ENCODE results near the gene TFCP2.

The TFCP2 gene

DNA sequence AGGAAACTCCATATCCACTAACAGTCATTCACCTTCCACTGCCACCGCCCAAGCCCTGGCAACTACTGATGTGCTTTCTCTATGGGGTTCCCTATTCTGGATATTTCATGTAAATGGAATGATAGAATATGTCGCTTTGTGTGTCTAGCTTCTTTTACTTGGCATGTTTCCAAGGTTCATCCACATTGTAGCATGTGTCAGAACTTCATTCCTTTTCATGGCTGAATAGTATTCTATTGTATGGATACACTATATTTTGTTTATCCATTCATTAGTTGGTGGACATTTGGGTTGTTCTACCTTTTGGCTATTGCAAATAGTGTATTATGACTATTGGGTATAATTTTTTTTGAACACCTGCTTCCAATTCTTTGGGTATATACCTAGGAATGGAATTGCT lies 36.3 kb upstream of the TFCP2 start:
- TF ChIP-seq, protein P1, sequence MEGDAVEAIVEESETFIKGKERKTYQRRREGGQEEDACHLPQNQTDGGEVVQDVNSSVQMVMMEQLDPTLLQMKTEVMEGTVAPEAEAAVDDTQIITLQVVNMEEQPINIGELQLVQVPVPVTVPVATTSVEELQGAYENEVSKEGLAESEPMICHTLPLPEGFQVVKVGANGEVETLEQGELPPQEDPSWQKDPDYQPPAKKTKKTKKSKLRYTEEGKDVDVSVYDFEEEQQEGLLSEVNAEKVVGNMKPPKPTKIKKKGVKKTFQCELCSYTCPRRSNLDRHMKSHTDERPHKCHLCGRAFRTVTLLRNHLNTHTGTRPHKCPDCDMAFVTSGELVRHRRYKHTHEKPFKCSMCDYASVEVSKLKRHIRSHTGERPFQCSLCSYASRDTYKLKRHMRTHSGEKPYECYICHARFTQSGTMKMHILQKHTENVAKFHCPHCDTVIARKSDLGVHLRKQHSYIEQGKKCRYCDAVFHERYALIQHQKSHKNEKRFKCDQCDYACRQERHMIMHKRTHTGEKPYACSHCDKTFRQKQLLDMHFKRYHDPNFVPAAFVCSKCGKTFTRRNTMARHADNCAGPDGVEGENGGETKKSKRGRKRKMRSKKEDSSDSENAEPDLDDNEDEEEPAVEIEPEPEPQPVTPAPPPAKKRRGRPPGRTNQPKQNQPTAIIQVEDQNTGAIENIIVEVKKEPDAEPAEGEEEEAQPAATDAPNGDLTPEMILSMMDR (IDR thresholded peaks at IDR 0.05; ENCODE audit: unreplicated experiment in 3 of 3), result no peak
- Mint-ChIP-seq H3K27ac (no peak overlapping the region), H3K36me3 (ENCODE audit: low read depth) (no peaks in the 10 kb centered on the region), H3K27me3 (ENCODE audit: low read depth) (no peaks in the 10 kb centered on the region), H3K4me1 (no peaks in the 10 kb centered on the region), H3K4me3 (no peak overlapping the region), H3K9me3 (no peaks in the 10 kb centered on the region)

DNA sequence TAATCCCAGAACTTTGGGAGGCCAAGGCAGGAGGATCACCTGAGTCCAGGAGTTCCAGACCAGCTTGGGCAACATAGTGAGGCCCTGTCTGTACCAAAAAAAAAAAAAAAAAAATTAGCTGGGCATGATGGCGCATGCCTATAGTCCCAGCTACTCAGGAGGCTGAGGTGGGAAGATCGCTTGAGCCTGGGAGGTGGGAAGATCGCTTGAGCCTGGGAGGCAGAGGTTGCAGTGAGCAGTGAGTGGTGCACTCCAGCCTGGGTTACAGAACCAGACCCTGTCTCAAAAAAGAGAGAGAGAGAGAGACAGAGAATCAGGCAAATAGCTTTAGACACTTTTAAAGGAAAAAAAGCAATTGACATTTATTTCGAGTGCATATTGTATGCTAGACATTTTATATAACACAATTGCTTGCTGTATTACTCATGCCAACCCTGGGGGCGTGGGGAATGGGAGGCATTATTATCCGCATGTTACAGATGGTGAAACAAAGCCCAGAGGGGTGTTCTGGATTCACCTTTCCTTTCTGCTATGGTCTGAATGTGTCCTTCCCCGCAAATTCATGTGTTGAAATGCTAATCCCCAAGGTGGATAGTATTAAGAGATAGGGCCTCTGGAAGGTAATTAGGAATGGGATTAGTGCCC lies 35.2 kb upstream of the TFCP2 start:
- no peaks in the 10 kb centered on the region for H3K36me3 Mint-ChIP-seq (ENCODE audit: low read depth)
- no peaks in the 10 kb centered on the region for H3K4me1 Mint-ChIP-seq
- H3K4me3 Mint-ChIP-seq, result no peak overlapping the region
- no peaks in the 10 kb centered on the region for H3K27me3 Mint-ChIP-seq (ENCODE audit: low read depth)
- no peaks in the 10 kb centered on the region for H3K9me3 Mint-ChIP-seq
- H3K27ac Mint-ChIP-seq, result no peak overlapping the region
- TF ChIP-seq, protein P1 (IDR thresholded peaks at IDR 0.05; ENCODE audit: unreplicated experiment in 3 of 3), result no peak

DNA sequence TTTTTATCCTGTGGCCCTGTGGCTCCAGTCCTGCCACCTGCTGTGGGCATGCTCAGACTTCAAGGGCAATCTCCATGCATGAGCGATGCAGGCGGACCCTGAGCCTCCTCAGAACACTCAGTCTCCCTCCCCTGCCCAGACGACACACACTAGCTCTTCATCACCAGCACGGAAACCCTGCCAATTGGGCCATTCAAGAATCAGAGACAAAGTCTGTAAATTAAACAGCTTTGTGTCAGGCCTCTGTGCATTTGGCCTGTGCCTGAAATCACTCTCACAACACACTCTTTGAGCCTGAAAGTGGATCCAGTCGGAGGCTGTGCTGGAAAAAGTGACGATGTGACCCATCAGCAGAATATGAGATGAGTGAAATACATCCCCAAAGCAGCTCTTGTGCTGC lies 32.4 kb upstream of the TFCP2 start:
- Mint-ChIP-seq H3K36me3 (ENCODE audit: low read depth) (no peaks in the 10 kb centered on the region), H3K4me1 (no peaks in the 10 kb centered on the region), H3K4me3 (no peak overlapping the region), H3K27ac (no peak overlapping the region), H3K27me3 (ENCODE audit: low read depth) (no peaks in the 10 kb centered on the region), H3K9me3 (no peaks in the 10 kb centered on the region)
- TF ChIP-seq, protein P1 (IDR thresholded peaks at IDR 0.05; ENCODE audit: unreplicated experiment in 3 of 3), result no peak

DNA sequence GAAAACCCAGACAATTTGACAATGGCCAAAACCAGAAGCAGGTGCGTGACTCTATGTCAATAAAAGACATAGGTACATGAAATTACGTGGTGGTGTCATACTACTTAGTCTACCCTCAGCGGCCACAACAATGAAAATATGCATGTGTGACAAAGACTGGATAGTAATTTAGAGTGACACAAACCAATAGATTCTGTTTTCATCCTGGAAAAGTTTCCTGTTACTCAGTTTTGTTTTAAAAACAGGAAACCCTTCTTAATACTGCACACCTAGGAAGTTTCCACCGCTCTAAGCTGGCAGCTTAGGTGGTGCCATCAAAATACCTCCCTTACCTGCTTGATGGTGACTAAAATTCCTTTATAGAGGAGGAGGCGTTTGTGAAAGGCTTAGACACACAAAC lies 29.8 kb upstream of the TFCP2 start:
- no peaks in the 10 kb centered on the region for H3K4me1 Mint-ChIP-seq
- no peaks in the 10 kb centered on the region for H3K27me3 Mint-ChIP-seq (ENCODE audit: low read depth)
- no peaks in the 10 kb centered on the region for H3K9me3 Mint-ChIP-seq
- no peak overlapping the region for H3K4me3 Mint-ChIP-seq
- H3K27ac Mint-ChIP-seq, result no peak overlapping the region
- TF ChIP-seq, protein P1 (IDR thresholded peaks at IDR 0.05; ENCODE audit: unreplicated experiment in 3 of 3), result no peak
- H3K36me3 Mint-ChIP-seq (ENCODE audit: low read depth), result no peaks in the 10 kb centered on the region

DNA sequence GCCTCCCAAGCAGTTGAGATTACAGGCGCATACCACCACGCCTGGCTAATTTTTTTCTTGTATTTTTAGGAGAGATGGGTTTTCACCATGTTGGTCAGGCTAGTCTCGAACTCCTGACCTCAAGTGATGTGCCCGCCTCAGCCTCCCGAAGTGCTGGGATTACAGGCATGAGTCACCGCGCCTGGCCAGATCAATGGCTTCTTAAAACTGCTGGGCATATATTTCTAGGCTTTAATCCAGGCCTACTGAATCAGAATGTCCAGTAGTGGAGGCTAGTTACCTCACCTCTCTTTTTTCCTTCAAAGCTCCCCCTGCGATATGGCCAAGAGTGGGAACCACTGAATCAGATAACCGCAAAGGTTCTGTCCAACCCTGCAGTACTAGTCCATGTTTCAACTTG lies 27.9 kb upstream of the TFCP2 start:
- TF ChIP-seq, protein P1 (IDR thresholded peaks at IDR 0.05; ENCODE audit: unreplicated experiment in 3 of 3), result no peak
- no peaks in the 10 kb centered on the region for H3K9me3 Mint-ChIP-seq
- no peak overlapping the region for H3K4me3 Mint-ChIP-seq
- H3K27ac Mint-ChIP-seq, result no peak overlapping the region
- H3K27me3 Mint-ChIP-seq (ENCODE audit: low read depth), result no peaks in the 10 kb centered on the region
- no peaks in the 10 kb centered on the region for H3K36me3 Mint-ChIP-seq (ENCODE audit: low read depth)
- H3K4me1 Mint-ChIP-seq, result no peaks in the 10 kb centered on the region

DNA sequence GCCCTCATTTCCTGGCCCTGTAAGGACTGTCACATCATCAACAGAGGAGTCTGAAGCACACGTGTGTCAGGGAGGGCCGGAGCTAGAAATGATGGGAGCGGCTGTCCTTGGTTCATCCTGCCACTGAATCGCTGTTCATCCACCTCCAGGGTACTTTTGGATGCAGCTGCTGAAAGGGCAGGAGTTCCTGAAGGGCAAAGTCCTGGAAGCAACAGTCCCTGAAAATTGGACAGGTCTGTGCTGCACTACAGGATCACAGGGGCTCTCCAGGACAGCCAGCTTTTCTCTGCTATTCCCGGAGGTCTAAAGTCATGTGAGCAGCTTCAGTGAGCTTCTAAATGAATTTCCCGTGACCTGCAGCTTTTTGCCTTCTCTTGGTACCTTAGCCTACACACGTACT lies 27.2 kb upstream of the TFCP2 start:
- TF ChIP-seq, protein P1 (IDR thresholded peaks at IDR 0.05; ENCODE audit: unreplicated experiment in 3 of 3), result no peak
- Mint-ChIP-seq H3K4me3 (no peak overlapping the region), H3K27ac (no peak overlapping the region), H3K36me3 (ENCODE audit: low read depth) (no peaks in the 10 kb centered on the region), H3K9me3 (no peaks in the 10 kb centered on the region), H3K27me3 (ENCODE audit: low read depth) (no peaks in the 10 kb centered on the region), H3K4me1 (no peaks in the 10 kb centered on the region)

Data from nephron (organoid).